PC-3 (cell line): ENCODE data around the gene HLF. TPM values are rescaled to one million over a fixed set of nuclear protein-coding genes. Genes with fewer than 3 reads are reported as not detected.

Experiments used
- ATAC-seq: fragments of 200-7000 bp; cut with Tn5 transposase; 2 replicates; pipeline ENCODE4 v1.9.1; 2020; ENCODE audit warnings: mild to moderate bottlenecking, moderate library complexity
- BruUV-seq: library from RNA; stranded (reverse); fragments of 400-500 nt; replicated peaks from 2 replicates; lab custom pipeline; 2021; lab: Mats Ljungman, UMichigan
- CTCF ChIA-PET: fragments of 300-600 bp; sonication (Branson Sonifier 250); formaldehyde crosslinking; loops from one replicate; lab custom pipeline; 2022; ENCODE audit warnings: antibody characterized with exemption; lab: Charles Lee
- POLR2A ChIA-PET: fragments of 300-600 bp; sonication (Branson Sonifier 250); formaldehyde crosslinking; loops from one replicate; lab custom pipeline; 2022; ENCODE audit warnings: antibody characterized with exemption; ENCODE audit not compliant: unreplicated experiment; lab: Charles Lee
- DNase-seq: peaks from one replicate; pipeline ENCODE4 v3.0.0-alpha.2; 2015
- H2AFZ ChIP-seq: fragments of 300-600 bp; sonication (generic); 2 replicates; pipeline ENCODE4 v1.6.0; 2016; ENCODE audit warnings: antibody characterized with exemption, low read length
- H3F3A ChIP-seq: fragments of 300-600 bp; sonication (generic); one replicate; pipeline ENCODE4 v1.6.0; 2017; ENCODE audit warnings: antibody characterized with exemption, low read length, control low read depth, mild to moderate bottlenecking; ENCODE audit not compliant: unreplicated experiment
- H3K27ac ChIP-seq: fragments of 300-600 bp; sonication (generic); 2 replicates; pipeline ENCODE4 v1.5.1; 2016; ENCODE audit warnings: mild to moderate bottlenecking, low read length
- H3K27me3 ChIP-seq: fragments of 300-600 bp; sonication (generic); 2 replicates; pipeline ENCODE4 v1.6.1; 2016; ENCODE audit warnings: low read length, mixed read lengths
- H3K36me3 ChIP-seq: fragments of 300-600 bp; sonication (generic); 2 replicates; pipeline ENCODE4 v1.6.1; 2016; ENCODE audit warnings: low read depth, mixed run types, low read length, mixed read lengths
- H3K4me1 ChIP-seq: fragments of 300-600 bp; sonication (generic); 2 replicates; pipeline ENCODE4 v1.5.1; 2016; ENCODE audit warnings: low read length; ENCODE audit not compliant: insufficient read depth
- H3K4me2 ChIP-seq: fragments of 300-600 bp; sonication (generic); 2 replicates; pipeline ENCODE4 v1.6.0; 2016; ENCODE audit warnings: low read length
- H3K4me3 ChIP-seq: fragments of 300-600 bp; sonication (generic); 2 replicates; pipeline ENCODE4 v1.5.1; 2016; ENCODE audit warnings: mild to moderate bottlenecking, low read length, mixed read lengths
- H3K79me2 ChIP-seq: fragments of 300-600 bp; sonication (generic); 2 replicates; pipeline ENCODE4 v1.6.1; 2017; ENCODE audit warnings: low read length, mixed read lengths
- H3K9ac ChIP-seq: fragments of 300-600 bp; sonication (generic); 2 replicates; pipeline ENCODE4 v1.6.0; 2016; ENCODE audit warnings: mild to moderate bottlenecking, low read length
- H3K9me2 ChIP-seq: fragments of 300-600 bp; sonication (generic); replicated peaks from 2 replicates; pipeline ENCODE4 v1.6.1; 2016; ENCODE audit warnings: mixed run types, low read length, mixed read lengths
- H3K9me3 ChIP-seq: fragments of 300-600 bp; sonication (generic); 2 replicates; pipeline ENCODE4 v1.6.1; 2016; ENCODE audit warnings: low read length, mixed read lengths
- H4K20me1 ChIP-seq: fragments of 300-600 bp; sonication (generic); 2 replicates; pipeline ENCODE4 v1.6.1; 2016; ENCODE audit warnings: low read length, mixed read lengths
- EZH2 ChIP-seq: fragments of 300-600 bp; sonication (generic); IDR thresholded peaks from one replicate; pipeline ENCODE4 v1.6.1; 2017; ENCODE audit warnings: antibody characterized with exemption, mild to moderate bottlenecking, low read length; ENCODE audit not compliant: unreplicated experiment
- EZH2phosphoT487 ChIP-seq: fragments of 300-600 bp; sonication (generic); IDR thresholded peaks from 2 replicates; pipeline ENCODE4 v1.6.1; 2018; ENCODE audit warnings: mild to moderate bottlenecking, antibody characterized with exemption, low read length, borderline replicate concordance
- intact Hi-C: fragments of 100-400 bp; cut with micrococcal nuclease; formaldehyde crosslinking; loops from 2 replicates; pipeline ENCODE4 v1.9.0; 2023
- total RNA-seq: library from RNA; depleted of rRNA; stranded (reverse); fragments of >200 nt; gene quantifications from 2 replicates; pipeline ENCODE4 v1.2.3, GENCODE V29; 2014
- TF ChIP-seq, protein P1 (sequence below): fragments of 300-600 bp; sonication (generic); conservative IDR thresholded peaks from 2 replicates; pipeline ENCODE4 v1.5.1; 2017; ENCODE audit warnings: antibody characterized with exemption, low read depth, mild to moderate bottlenecking, low read length

Gene HLF
- total RNA-seq, 1 experiment from 2014 or later: 0.66 TPM

DNA sequence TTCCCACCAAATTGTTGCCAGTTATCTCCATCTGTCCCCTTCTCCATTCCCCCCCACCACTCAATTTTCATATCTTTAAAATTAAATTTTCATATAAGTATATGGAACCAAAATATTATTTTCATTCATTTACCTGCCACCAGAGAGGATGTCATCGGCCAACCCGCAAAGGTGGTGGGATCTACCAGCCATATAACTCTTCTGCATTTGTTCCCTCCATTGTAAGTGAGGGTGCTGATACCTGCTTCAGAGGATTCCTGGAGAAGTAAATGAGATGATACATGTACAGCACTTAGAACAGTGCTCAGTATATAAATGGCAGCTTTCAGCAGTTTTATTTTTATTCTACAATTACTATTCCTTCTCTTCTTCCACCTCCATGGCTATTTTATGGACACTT is 15.0 kb downstream of the HLF start:
- Histone ChIP-seq H3K27me3 (no peaks in the 10 kb centered on the region), H3K4me2 (no peak overlapping the region), H2AFZ (no peak overlapping the region), H4K20me1 (no peaks in the 10 kb centered on the region), H3K79me2 (no peaks in the 10 kb centered on the region), H3K9ac (no peak overlapping the region), H3F3A (no peaks in the 10 kb centered on the region), H3K27ac (no peak overlapping the region), H3K36me3 (no peaks in the 10 kb centered on the region), H3K9me3 (no peaks in the 10 kb centered on the region), H3K4me3 (no peak overlapping the region), H3K9me2 (no peaks in the 10 kb centered on the region), H3K4me1 (peaks cover 11% of the 10 kb centered on the region; the same call in 1 of the 2 replicates)
- intact Hi-C loops: no loop called here
- TF ChIP-seq EZH2phosphoT487 (no peak), EZH2 (no peak)
- TF ChIP-seq, protein P1, sequence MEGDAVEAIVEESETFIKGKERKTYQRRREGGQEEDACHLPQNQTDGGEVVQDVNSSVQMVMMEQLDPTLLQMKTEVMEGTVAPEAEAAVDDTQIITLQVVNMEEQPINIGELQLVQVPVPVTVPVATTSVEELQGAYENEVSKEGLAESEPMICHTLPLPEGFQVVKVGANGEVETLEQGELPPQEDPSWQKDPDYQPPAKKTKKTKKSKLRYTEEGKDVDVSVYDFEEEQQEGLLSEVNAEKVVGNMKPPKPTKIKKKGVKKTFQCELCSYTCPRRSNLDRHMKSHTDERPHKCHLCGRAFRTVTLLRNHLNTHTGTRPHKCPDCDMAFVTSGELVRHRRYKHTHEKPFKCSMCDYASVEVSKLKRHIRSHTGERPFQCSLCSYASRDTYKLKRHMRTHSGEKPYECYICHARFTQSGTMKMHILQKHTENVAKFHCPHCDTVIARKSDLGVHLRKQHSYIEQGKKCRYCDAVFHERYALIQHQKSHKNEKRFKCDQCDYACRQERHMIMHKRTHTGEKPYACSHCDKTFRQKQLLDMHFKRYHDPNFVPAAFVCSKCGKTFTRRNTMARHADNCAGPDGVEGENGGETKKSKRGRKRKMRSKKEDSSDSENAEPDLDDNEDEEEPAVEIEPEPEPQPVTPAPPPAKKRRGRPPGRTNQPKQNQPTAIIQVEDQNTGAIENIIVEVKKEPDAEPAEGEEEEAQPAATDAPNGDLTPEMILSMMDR: no peak
- ATAC-seq (no peak), DNase-seq (no peak)
- ChIA-PET CTCF (no interaction called here), POLR2A (no interaction called here)
- BruUV-seq: no TSS peak

DNA sequence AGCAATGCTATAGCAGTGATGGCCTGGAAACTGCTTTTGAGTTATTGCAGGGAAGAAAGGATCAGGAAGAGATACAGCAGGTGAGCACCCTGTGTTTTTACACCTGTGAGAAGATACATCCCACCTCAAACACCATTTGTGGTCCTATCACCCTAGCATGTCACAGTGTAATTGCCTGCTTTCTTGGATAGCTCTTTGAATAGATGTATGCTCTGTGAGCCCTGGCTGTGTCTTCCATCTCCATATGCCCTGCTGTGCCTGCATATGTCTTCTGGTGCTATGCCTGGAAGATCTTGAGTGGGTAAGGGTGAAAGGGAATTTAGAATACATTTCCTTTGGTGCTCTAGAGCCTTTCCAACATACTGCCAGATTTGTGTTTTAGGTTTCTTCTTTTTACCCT is 15.5 kb downstream of the HLF start:
- Histone ChIP-seq H3K9me2 (no peaks in the 10 kb centered on the region), H3K36me3 (no peaks in the 10 kb centered on the region), H4K20me1 (no peaks in the 10 kb centered on the region), H3K4me2 (no peak overlapping the region), H3F3A (no peaks in the 10 kb centered on the region), H2AFZ (no peak overlapping the region), H3K27me3 (no peaks in the 10 kb centered on the region), H3K79me2 (no peaks in the 10 kb centered on the region), H3K9me3 (no peaks in the 10 kb centered on the region), H3K27ac (no peak overlapping the region), H3K4me3 (no peak overlapping the region), H3K9ac (no peak overlapping the region), H3K4me1 (peaks cover 11% of the 10 kb centered on the region; the same call in 1 of the 2 replicates)
- no TSS peak for BruUV-seq
- no peak for TF ChIP-seq EZH2
- no peak for ATAC-seq
- intact Hi-C loops: no loop called here
- POLR2A ChIA-PET: no interaction called here
- DNase-seq: no peak
- CTCF ChIA-PET: no interaction called here

DNA sequence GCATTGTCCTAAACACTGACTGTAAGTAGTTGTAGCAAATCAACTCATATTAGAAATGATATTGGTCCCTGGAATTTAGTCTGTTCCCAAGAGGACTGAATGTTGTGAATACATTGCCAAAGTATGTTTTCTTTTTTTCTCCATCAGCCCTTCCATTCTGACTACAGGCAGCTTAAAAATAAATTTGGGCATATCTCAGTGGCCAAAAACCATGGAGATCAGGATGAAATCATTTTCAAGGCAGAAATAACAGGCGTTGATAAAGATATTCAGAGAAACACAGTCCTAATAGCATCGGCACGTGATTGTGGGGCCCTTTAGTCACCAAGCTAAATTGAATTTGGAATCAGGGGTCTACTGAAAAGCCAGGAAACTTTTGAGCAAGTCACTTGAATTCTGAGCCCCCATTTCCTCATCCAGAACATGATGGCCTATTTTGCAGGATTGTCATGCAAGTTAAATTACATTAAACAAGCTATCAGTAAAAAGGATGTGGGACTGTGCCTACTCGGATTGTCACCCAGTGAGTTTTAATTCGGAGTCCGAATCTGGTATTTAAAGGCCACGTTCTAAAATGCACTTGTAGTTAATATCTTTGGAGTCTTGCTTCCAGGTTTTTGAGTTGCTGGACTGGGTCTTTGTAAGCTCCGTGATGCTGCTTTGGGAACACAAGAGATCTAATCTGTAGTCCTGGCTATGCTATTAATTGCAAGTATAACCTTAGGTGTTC is 17.1 kb downstream of the HLF start:
- Histone ChIP-seq H3K4me3 (no peak overlapping the region), H3F3A (no peaks in the 10 kb centered on the region), H4K20me1 (no peaks in the 10 kb centered on the region), H3K9me2 (no peaks in the 10 kb centered on the region), H3K9ac (no peak overlapping the region), H3K27ac (no peak overlapping the region), H3K9me3 (no peaks in the 10 kb centered on the region), H2AFZ (no peak overlapping the region), H3K27me3 (no peaks in the 10 kb centered on the region), H3K4me1 (0 out of 2 replicates have a peak, but pooled peaks cover 2% of the 10 kb centered on the region), H3K4me2 (no peak overlapping the region), H3K79me2 (no peaks in the 10 kb centered on the region), H3K36me3 (no peaks in the 10 kb centered on the region)
- TF ChIP-seq EZH2: no peak
- TF ChIP-seq, protein P1: no peak
- TF ChIP-seq EZH2phosphoT487: no peak
- ChIA-PET POLR2A (no interaction called here), CTCF (no interaction called here)
- no peak for DNase-seq
- ATAC-seq: no peak
- intact Hi-C loops: no loop called here
- no TSS peak for BruUV-seq
